HG02588 (cell line): Measurements from ENCODE around the gene PPP1R10.
A peak's percentile ranks its signal among the peaks of the same experiment; 100 is the strongest.
"Not testable (repeated sequence)": the region's sequence is repeated elsewhere in the genome, so short reads cannot be mapped to it uniquely, and the experiment has no call there.

Source experiments
- ATAC-seq: cut with Tn5 transposase; IDR thresholded peaks from one replicate; pipeline ENCODE4 v1.9.1; 2021; ENCODE audit warnings: mild to moderate bottlenecking, moderate library complexity; ENCODE audit not compliant: unreplicated experiment

PPP1R10 gene

DNA sequence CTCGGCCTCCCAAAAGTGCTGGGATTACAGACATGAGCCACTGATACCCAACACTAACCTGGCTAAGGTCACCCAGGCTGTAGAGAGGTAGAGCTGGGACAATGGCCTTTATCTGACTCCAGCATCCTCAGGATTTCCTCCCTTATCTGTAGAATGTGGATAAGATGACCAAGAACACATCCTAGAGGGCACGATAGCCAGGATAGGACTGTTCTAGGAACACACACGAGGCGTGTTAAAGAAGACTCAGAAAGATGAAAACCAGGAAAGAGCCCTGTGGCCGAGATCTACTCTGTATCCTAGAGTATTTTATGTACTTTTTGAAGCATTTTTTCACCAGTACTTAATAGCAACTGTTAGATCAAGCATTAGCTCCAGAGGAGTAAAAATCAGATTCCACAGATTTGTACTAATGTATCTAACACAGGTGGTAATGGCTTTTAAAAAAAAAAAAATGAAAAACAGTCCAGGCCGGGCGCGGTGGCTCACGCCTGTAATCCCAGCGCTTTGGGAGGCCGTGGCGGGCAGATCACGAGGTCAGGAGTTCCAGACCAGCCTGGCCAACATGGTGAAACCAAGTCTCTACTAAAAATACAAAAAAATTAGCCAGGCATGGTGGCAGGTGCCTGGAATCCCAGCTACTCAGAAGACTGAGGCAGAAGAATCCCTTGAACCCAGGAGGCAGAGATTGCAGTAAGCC lies 17.3 kb downstream of the PPP1R10 start:
- no peak for ATAC-seq

DNA sequence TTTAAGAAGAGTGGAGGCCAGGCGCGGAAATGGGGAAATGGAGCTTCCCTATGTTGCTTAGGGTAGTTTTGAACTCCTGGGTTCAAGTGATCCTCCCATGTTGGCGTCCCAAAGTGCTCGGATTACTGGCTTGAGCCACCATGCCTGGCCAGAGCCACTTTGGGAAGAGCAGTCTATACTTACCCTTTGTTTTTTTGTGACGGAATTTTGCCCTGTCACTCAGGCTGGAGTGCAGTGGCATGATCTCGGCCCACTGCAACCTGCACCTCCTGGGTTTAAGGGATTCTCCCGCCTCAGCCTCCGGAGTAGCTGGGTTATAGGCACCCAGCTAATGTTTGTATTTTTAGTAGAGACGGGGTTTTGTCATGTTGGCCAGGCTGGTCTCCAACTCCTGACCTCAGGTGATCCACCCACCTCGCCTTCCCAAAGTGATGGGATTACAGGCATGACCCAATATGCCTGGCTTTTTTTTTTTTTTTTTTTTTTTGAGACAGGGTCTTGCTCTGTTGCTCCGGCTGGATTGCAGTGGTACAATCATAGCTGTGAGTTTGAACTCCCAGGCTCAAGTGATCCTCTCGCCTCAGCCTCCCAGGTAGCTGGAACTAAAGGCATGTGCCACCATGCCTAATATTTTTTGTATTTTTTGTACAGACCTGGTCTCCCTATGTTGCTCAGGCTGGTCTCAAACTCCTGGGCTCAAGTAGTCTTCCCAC lies 18.0 kb downstream of the PPP1R10 start:
- ATAC-seq: no peak

DNA sequence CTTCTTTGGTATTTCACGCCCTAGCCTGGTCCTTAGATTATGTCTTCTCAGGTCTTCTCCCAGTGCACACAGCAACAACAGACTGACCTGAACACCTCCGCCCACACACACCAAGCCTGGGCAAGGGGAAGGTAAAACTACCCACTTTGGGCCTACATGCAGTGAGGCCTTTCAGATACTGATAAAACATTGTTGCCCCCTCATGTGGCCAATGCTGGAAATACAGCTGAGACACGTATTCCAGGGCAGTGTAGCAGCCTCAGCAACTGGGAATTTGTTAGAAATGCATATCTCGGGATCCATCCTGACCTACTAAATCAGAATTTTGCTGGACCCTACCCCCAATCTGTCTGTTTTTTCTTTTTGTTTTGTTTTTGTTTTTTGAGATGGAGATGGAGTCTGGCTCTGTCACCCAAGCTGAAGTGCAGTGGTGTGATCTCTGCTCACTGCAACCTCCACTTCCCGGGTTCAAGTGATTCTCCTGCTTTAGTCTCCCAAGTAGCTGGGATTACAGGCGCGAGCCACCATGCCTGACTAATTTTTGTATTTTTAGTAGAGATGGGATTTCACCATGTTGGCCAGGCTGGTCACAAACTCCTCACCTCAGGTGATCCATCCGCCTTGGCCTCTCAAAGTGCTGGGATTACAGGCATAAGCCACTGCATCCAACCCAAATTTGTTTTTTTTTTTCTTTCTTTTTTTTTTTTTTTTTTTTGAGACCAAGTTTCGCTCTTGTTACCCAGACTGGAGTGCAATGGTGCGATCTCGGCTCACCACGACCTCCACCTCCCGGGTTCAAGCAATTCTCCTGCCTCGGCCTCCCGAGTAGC lies 19.5 kb downstream of the PPP1R10 start:
- not testable (repeated sequence) for ATAC-seq

DNA sequence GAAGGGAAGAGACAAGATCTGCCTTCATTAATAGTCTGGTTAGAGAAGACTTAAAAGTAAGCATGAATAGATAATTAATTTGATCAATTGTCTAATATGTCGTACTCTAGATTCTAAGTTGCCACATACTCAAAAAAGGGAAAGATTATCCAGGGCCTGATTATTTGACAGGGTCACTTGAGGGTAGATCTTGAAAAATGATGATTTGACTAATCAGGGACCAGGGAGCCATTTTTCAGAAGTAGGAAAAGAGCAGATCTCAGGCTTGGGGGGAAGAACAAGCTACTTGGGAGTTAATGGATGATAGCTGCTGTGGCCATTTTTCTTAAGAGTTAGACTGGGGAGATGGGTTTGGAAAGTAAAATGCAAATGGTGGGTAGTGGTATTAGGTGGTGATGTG lies 24.8 kb downstream of the PPP1R10 start:
- ATAC-seq: no peak

DNA sequence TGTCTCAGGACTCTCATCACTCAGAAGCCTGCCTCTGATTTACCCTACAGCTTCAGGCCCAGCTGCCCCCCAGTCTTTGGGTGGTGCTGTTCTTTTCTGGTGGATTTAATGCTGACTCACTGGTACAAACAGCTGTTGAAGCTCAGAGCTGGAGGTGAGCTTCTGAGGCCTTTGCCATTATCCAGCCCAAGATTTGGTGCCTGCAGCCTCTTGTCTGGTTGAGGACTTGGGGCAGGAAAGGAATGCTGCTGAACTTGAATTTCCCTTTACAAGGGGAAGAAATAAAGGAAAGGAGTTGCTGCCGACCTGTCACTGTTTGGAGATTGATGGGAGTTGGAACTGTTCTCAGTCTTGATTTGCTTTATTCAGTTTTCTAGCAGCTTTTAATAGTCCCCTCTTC lies 26.0 kb downstream of the PPP1R10 start:
- no peak for ATAC-seq

DNA sequence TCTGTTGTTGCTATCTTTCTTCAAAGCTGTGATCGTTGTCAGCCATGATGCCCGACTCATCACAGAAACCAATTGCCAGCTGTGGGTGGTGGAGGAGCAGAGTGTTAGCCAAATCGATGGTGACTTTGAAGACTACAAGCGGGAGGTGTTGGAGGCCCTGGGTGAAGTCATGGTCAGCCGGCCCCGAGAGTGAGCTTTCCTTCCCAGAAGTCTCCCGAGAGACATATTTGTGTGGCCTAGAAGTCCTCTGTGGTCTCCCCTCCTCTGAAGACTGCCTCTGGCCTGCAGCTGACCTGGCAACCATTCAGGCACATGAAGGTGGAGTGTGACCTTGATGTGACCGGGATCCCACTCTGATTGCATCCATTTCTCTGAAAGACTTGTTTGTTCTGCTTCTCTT lies 26.5 kb downstream of the PPP1R10 start:
- ATAC-seq: no peak

DNA sequence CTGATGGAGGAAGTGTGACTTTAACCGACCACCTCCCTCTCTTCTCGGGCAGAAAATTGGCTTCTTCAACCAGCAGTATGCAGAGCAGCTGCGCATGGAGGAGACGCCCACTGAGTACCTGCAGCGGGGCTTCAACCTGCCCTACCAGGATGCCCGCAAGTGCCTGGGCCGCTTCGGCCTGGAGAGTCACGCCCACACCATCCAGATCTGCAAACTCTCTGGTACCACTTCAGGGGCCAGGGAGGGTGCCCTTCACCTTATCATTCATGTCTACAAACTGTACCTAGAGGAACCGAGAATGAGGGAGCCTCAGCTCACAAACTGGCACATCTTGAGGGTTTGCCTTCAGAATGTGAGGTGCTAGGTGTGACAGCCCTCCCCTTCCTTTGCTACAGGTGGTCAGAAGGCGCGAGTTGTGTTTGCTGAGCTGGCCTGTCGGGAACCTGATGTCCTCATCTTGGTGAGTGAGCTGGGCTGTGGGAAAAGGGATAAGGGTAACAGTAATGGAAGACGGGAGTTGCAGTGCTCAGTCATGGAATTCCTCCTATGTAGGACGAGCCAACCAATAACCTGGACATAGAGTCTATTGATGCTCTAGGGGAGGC lies 27.2 kb downstream of the PPP1R10 start:
- no peak for ATAC-seq

DNA sequence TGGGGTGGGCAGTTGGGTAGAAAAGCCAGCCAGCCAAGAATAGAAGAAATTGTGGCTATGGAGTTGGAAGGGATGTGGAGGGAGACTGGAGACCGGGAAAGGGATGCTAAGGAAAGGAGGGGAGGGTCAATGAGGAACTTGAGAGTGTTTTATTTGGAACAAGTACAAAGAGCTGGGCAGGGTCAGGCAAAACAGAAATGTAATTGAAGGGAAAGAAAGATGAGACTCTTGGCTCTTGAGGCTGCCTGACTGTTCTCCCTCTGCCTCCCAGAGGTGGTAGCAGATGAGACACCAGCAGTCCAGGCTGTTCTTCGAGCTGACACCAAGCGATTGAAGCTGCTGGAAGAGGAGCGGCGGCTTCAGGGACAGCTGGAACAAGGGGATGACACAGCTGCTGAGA lies 33.1 kb downstream of the PPP1R10 start:
- ATAC-seq: no peak

DNA sequence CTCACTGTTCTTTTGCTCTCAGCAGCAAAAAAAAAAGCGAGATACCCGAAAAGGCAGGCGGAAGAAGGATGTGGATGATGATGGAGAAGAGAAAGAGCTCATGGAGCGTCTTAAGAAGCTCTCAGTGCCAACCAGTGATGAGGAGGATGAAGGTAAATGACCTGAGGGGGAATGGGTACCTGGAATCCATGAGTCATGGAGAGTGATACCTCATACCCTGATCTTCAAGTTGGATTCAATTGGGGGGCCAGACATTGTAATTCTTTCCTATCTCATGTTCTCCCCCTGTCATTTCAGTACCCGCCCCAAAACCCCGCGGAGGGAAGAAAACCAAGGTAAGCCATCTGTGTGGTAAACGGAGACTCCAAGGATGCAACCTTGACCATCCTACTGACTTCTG lies 39.0 kb downstream of the PPP1R10 start:
- ATAC-seq: no peak

DNA sequence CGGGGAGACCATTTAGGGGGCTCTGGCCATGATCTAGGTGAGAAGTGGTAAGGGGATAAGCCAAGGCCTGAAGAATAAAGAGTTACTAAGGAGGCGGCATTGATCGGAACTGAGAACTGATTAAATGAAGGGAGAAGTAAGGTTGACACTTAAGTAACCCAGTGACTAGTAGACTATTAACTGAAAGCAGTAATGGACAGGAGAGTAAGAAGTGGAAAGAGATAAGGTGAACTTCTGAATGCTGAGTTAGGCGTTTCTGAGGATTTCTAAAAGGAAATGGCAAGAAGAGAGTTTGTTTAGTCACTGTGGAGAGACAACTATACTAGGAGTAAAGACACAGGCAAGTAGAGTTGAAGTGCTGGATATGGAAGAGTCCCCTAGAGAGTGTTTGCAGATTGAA lies 43.9 kb downstream of the PPP1R10 start:
- ATAC-seq: no peak

DNA sequence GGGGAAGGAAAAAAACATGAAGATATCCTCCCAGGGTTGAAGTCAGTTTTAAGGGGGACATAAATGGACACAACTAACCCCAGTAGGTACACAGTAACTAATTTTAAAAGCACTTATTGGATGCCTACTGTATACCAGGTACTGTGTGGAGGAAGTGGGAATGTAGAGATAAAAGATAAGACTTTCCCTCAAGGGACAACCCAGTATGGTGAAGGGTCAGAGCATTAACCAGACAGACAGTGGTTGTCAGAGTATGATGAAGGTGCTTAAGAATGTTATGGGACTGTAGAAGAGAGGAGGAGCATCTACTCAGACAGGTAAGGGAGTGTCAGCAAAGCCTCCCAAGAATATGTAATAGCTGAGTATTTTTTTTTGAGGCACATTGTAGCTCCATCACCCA lies 44.9 kb downstream of the PPP1R10 start:
- no peak for ATAC-seq

DNA sequence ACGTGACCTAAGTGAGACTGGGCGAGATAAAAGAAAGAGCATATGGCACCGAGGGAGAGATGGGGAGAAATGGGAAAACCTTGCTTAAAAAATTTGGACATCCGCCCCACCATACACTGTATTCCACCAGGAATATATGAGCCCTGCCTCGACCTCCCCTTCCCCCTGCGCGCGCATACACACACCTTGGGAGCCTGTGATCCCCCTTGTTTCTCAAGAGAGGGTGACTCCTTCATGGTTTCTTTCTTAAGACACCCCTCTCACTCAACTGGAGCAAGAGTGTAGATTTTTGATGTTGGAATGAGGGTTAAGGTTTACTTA lies 45.3 kb downstream of the PPP1R10 start:
- ATAC-seq: no peak

DNA sequence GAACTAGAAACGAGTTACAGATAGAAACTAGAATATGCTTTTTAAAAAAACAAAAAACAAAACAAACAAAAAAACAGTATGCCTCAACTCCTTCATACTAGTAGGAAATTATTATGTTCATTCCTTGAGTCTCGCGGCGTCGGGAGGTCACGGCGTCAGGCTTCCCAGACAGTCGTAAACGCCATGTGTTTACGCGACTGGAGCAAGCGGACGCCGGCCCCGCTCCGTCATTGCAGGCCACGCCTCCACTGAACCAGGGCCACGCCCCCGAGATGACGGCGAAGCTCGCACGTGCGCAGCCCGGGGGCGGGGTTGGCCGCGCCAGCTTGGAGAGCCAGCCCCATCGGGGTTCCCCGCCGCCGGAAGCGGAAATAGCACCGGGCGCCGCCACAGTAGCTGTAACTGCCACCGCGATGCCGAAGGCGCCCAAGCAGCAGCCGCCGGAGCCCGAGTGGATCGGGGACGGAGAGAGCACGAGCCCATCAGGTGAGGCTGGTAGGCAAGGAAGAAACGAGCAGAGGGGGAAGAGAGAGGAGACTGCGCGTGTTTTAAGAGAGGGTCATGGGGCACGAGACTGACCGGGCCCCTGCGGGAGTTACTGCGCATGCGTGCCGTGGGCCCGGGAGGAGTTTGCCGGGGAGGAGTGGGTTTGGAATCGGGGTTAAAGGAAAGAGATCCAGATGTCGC lies 45.8 kb downstream of the PPP1R10 start, which contains the start of gene ABCF1:
Gene ABCF1 (plus strand): TSS at position 368 of the 687 bp plus-strand sequence. CDS start 46 bp downstream, at position 414.
- ATAC-seq: peak; percentile 91

DNA sequence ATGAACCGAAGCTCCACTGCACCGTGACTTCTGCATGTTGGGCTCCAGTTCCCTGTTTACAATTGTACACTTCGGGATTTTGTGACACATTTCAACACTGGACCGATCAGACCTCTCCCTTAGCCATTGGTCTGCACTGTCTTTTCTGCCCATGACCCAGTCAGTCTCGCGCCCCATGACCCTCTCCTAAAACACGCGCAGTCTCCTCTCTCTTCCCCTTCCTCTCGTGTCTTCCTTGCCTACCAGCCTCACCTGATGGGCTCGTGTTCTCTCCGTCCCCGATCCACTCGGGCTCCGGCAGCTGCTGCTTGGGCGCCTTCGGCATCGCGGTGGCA lies 46.3 kb downstream of the PPP1R10 start:
- peak; percentile 15 for ATAC-seq

DNA sequence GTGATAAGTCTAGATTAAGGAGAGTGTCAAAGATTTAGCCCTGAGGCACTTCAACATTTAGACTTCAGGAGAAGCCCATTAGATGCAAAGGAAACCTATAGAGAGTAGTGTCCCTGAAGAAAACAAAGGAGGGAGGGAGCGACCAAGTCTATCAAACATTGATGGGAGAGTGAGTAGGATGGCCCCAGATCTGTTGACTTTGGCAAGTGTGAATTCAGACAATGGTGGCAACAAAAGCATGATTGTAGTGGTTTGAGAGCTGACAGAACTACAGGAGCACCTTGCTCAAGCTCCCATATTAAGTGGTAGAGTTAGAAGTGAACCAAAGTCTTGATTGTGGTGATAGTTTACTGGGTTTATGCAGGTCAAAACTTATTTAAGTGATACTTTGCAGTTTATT lies 46.8 kb downstream of the PPP1R10 start:
- no peak for ATAC-seq

DNA sequence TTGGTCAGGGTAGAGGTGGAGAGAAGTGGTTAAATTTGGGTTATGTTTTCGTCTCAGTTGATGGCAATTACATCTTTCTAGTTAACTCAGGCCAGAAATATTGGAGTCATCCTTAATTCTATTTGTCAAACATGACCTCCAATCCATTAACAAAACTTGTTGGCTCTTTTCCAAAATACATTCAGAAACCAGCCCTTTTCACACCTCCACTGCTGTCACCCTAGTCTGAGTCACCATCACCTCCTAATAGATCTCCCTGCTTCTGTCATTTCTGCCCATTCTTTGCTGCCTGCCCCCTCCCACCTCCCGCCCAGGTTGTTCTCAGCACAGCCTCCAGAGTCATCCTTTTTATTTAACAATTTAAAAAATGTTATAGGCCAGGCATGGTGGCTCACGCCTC lies 48.8 kb downstream of the PPP1R10 start:
- ATAC-seq: no peak

DNA sequence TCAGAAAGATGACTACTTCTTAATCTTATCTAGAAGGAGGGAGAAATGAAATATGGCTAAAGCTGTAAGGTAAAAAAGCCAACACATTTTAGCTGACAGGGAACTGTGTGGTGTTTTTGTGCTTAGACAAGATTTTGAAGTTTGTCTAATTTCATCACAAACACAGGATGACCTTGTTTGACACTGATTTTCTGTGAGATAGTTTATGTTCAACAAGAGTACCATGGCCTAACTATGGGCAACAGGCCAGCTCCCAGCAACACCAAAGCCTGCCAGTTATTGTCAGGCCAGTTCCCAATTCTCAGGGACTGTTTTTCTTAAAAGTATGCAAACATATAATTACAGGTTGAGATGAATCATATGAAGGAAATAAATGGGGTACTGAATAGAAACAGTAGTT lies 51.3 kb downstream of the PPP1R10 start:
- no peak for ATAC-seq

DNA sequence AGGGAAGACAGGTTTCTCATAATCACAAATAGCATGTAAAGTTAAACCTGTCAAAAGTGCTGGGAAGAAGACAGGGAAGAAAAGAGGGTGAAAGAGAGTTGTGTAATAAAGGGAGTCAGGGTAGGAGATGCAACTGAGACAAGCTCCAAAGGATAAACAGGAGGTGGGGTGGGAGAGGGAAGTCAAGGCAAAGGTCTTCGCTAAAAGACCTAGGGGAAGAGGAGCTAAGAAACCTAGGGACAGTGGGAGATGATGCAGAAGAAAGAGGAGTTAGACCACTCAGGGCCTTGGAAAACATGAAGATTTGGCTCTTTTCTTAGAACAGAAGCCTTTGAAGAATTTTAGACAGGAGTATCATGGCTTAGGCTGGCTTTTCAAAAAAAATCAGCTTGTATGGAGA lies 52.9 kb downstream of the PPP1R10 start:
- no peak for ATAC-seq

DNA sequence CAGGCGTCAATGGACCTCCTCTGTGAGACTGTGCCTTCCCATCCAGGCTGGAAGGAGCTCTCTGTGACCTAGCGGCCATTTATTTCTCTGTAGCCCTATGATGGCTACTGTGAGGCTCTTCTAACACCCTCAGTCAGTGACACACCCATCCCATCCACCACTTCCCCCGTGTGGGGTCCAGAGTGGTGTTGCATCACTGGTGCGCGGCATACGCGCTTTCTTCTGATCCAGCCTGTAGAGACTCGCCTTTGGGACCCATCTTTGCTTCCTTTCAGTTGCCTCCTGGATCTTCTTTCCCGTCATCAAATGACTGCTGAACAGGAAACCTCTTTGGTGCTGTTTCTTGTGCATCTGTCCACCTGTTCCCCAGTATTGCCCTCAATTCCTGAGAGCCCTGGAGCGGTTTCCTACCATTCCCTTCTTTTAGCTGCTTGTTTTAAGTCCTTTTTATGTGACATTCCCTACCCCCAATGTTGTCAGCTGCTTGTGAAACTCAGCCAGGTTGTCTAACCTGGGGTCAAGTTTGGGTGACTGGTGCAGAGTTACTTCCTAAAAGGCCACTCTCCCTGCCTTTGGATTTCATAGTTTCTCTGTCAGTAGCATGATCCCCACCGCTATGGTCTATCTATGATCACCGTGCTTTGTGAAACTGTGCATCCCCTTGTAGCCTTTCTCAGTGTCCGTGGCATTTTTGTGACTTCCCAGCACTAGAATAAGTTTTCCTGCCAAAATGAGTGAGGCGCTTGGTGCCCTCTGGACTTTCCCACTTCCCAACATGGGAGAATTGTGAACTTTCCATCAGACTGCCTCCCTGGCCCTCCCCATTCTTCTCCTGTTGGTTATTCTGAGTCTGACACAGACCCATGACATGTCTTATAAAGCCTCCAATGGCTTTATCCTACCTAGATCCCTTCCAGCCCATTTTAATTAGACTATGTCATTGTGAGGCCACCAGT lies 54.3 kb downstream of the PPP1R10 start:
- ATAC-seq: no peak

DNA sequence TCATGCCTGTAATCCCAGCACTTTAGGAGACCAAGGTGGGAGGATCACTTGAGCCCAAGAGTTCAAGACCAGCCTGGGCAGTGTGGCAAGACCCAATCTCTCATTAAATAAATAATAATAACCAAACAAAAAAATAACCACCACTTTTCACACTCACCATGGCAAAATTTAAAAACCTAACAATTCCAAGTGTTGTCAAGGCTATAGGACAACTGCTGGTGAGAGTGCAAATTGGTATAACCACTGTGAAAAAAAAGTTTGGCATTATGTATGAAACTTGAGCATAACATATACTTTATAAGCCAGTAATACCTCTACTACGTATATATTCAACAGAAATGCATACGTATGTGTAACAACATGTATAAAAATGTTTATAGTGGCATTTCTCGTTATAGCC lies 56.1 kb downstream of the PPP1R10 start:
- no peak for ATAC-seq
